ENCODE data around the gene IL36A.

GRCh38 chr2:113000436-113000835 lies 4.8 kb upstream of the IL36A start:
- TF ChIP-seq POLR2AphosphoS5 (IDR thresholded peaks at IDR 0.05) = no peak
- TF ChIP-seq CTCF (IDR thresholded peaks at IDR 0.05) = no peak
